KOPT-K1 (cell line): ENCODE results near the gene CLEC4F.

ENCODE experiments used
- H3K27ac ChIP-seq: fragments of 200-600 bp; sonication (generic); 2 replicates; pipeline ENCODE4 v1.5.1; 2016; ENCODE audit warnings: antibody characterized with exemption, mild to moderate bottlenecking, low read depth, low read length; ENCODE audit not compliant: poor library complexity, severe bottlenecking
- H3K36me3 ChIP-seq: fragments of 200-600 bp; sonication (generic); 2 replicates; pipeline ENCODE4 v1.5.1; 2017; ENCODE audit warnings: antibody characterized with exemption, mild to moderate bottlenecking, low read length, moderate library complexity; ENCODE audit not compliant: insufficient read depth
- H3K9me3 ChIP-seq: fragments of 200-600 bp; sonication (generic); 2 replicates; pipeline ENCODE4 v1.5.1; 2017; ENCODE audit warnings: antibody characterized with exemption, low read length, mild to moderate bottlenecking; ENCODE audit not compliant: insufficient read depth, poor library complexity, severe bottlenecking

CLEC4F gene

DNA sequence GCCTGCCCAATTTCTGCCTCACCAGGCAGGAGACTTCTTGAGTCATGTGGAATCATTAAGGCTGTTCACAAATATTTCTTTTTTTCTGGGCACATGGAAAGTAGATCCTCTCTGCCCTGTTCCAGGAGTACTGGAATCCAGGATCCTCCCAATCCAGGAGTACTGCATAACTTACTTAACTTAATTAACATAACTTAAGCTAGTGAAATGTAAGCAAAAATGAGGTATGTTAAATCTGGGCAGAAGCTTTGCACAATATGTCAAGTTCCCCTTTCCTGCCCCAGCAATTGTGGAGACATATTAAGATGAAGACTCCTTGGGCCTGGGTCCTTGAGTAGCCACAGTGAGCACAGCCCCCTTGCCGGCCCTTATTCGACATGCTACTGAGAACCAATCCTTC, 12.0 kb upstream of the CLEC4F start:
- Histone ChIP-seq H3K9me3 (no peaks in the 10 kb centered on the region), H3K36me3 (no peaks in the 10 kb centered on the region), H3K27ac (no peak overlapping the region)

DNA sequence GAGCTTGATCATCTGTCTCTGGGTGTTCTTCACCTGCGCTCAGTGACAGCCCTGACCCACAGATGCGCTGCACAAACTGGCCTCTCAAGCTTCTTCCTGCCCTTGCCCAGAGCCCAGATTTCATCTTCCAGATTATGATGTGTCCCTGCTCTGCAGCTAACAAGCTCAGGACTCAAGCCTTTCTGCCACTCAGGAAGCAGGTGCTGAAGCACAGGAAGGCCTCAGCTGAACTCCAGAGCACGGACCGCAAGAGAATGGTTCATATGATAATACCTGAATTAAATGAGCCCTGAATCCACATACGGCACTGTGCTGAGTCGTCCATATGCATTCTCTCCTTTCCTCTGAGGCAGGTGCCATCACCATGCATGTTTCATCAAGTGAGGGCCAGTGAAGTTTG, 11.5 kb upstream of the CLEC4F start:
- H3K27ac ChIP-seq, result no peak overlapping the region
- H3K36me3 ChIP-seq, result no peaks in the 10 kb centered on the region
- H3K9me3 ChIP-seq, result no peaks in the 10 kb centered on the region

GRCh38 chr2:70830366-70830765, 10.0 kb upstream of the CLEC4F start:
- Histone ChIP-seq H3K27ac (no peak overlapping the region), H3K9me3 (no peaks in the 10 kb centered on the region)

DNA sequence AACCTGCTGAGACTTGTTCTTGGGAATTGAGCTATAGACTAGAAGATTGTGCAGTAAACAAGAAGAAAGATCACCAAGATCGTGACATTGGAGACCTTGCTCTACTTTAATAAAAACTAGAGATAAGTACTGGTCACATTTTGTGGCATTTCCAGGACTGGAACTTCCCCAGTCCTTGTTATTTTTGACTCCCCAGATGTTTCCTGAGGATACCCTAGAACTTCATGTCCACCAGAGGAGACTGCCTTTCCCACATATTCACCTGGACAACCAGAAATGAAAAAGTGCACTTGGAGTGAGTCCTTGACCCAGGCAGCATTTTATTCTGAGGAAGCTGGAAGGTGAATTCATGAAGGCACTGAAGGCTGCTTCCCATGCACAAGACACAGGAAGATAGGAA, 9.5 kb upstream of the CLEC4F start:
- Histone ChIP-seq H3K9me3 (no peaks in the 10 kb centered on the region), H3K27ac (no peak overlapping the region), H3K36me3 (no peaks in the 10 kb centered on the region)

More at GRCh38 chr2:70830366-70830765, 10.0 kb upstream of the CLEC4F start:
- no peaks in the 10 kb centered on the region for H3K36me3 ChIP-seq

DNA sequence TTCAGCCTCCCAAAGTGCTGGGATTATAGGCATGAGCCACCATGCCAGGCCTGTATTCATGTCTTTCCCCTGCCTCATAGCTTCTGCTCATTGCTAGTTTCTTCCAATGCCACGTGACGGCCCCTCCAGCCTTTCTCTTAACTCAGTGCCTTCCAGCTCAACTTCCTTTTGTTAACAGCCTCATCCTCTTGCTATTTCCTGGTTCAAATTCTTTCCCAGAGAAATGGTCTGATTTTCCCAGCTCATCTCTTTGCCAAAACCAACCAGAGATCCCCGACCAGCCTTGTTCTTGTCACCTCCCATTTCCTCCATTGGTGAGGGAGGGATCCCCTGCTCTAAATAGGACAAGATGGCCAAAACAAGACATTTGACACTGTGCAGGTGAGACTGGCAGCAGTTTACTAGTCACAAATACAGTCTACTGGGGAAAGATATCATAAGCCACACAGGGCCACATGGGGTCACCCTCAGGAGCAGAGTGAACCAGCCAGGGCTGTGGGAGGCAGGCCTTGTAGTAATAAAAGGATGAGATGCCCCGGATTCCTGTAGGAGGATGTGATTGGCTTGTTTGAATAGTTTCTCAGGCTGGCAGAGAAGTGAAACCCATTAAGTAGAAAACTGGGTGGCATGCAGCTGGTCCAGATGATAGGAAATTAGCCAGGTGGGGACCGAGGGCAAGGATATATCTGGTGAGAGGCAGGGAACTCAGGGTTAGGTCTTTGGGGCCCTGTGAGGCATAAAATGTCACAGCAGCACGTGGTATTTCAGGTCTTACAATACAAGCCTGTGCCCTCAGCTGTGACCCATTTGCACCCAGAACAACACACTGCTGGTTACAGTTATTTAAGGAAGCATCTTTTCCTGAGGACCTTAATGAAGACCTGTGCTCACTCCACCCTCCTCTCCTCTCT, 8.8 kb upstream of the CLEC4F start:
- Histone ChIP-seq H3K9me3 (no peaks in the 10 kb centered on the region), H3K36me3 (no peaks in the 10 kb centered on the region), H3K27ac (no peak overlapping the region)

GRCh38 chr2:70828115-70828514, 7.7 kb upstream of the CLEC4F start:
- no peak overlapping the region for H3K27ac ChIP-seq
- no peaks in the 10 kb centered on the region for H3K9me3 ChIP-seq
- no peaks in the 10 kb centered on the region for H3K36me3 ChIP-seq

GRCh38 chr2:70827388-70827787, 7.0 kb upstream of the CLEC4F start:
- Histone ChIP-seq H3K27ac (no peak overlapping the region), H3K36me3 (no peaks in the 10 kb centered on the region)

DNA sequence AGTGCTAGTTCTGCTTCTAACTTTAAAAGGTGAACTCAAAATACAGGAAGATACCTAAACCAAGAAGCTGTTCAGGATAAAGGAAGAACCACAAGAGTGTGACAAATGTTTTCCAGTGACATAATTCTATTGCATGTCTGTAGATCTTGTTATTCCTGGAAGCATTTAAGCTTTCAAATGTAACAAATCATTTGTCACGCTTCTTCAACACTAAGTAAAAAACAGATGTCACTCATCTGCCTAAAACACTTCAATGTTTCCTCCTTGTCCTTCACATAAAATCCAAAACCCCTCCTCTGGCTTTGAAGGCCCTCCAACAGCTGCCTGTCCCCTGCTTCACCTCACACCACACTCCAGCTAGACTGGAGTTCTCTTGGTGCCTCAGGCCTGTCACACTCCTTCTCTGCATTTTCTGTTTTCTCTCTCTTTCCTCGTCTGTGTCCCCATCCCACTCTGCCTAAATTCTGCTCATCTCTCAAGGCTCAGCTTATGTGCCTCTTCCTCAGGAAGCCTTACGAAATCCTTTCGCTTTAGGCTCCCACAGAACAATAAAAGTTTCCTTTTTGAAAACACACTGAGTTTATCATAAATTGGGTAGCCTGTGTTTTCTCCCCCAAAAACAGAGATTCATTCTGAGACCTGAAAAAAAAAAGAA, 6.4 kb upstream of the CLEC4F start:
- H3K27ac ChIP-seq, result no peak overlapping the region
- no peaks in the 10 kb centered on the region for H3K36me3 ChIP-seq
- H3K9me3 ChIP-seq, result no peaks in the 10 kb centered on the region

More at GRCh38 chr2:70827388-70827787, 7.0 kb upstream of the CLEC4F start:
- no peaks in the 10 kb centered on the region for H3K9me3 ChIP-seq

- Histone ChIP-seq H3K27ac (no peak overlapping the region), H3K9me3 (no peaks in the 10 kb centered on the region), H3K36me3 (no peaks in the 10 kb centered on the region)
Measured at GRCh38 chr2:70823249-70823648, 2.9 kb upstream of the CLEC4F start.

DNA sequence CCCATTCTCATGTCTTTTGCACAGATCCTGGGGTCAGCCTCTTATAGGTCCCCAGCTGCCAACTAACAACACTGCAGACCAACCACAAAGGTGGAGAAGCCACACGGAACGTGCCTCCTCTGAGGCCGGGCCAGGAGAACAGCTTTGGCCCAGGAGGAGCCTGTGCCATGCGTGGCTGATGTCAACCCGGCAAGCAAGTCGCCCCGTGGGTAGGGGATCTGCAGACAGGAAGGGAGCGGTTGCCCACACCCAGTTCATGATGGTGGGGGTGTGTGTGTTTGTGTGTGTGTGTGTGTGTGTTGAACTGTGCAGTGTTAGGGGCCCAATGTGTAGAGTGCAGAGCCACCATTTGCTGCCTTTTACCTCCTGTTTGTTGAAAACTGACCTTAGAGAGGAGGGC, 2.4 kb upstream of the CLEC4F start:
- Histone ChIP-seq H3K9me3 (no peaks in the 10 kb centered on the region), H3K27ac (no peak overlapping the region), H3K36me3 (no peaks in the 10 kb centered on the region)

GRCh38 chr2:70817284-70817954, 3.0 kb downstream of the CLEC4F start:
- no peaks in the 10 kb centered on the region for H3K9me3 ChIP-seq
- no peaks in the 10 kb centered on the region for H3K36me3 ChIP-seq
- H3K27ac ChIP-seq, result no peak overlapping the region

DNA sequence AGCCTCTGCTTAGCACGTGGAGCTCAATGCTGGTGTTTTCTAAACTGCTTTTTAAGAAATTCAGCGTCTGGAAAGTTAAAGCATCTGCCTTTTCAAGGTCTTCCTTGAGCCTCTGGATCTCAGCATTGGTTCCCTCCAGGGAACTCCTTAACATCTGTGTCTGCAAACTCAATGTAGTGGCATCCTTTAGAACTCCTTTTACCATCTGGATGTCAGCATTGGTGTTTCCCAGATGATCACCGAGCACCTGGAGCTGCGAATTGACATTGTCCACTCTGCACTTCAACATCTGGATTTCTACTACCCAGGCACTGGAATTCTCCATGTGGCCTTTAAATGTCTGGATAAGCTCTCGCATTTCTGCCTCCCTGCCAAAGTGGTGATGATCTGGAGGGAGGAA, 3.7 kb downstream of the CLEC4F start:
- H3K36me3 ChIP-seq, result no peaks in the 10 kb centered on the region
- H3K27ac ChIP-seq, result no peak overlapping the region
- H3K9me3 ChIP-seq, result no peaks in the 10 kb centered on the region

DNA sequence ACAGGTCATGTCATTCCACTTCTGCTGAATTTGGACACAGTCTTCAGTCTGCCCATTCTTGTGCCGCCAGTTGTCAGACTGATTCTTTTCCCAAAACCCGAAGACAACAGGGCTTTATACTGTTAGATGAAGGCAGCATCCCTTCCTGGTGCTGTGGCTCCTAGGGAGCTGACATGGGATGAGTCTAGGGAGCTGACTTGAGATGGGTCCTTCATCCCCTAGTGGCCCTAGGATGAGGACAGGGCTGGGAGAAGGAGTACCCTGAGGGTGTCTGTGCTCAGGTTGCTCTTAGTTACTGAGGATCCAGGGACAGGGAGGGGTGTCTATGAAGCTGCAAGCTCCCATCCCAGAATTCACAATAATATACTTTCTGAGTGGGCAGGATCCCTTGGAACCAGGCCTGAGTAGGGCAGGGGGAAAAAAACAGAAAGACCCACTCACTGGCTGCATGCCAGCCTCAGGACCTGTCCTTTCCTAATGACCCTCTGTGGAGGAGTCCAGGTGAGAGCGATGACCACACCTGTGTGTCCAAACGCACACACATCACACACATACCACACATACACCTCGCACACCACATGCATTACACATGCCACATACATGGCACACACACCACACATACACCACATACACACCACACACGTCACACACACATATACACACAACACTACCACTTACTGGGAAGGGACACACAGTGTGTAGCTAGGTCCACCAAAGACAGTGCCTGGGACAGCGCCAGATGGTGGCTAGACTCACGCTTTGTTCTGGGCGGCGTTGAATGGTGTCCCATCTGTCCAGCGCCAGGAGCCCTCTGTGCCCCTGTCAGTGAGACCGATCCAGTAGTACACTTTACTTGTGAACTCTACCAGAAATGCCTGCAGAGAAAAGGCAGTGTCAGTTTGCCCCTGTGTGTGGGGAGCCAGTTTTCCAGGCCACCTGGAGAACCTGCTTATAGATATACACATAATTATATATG, 11.1 kb downstream of the CLEC4F start:
- Histone ChIP-seq H3K27ac (no peak overlapping the region), H3K9me3 (no peaks in the 10 kb centered on the region), H3K36me3 (no peaks in the 10 kb centered on the region)

- Histone ChIP-seq H3K27ac (no peak overlapping the region), H3K9me3 (no peaks in the 10 kb centered on the region)
Measured at GRCh38 chr2:70807828-70808118, 12.6 kb downstream of the CLEC4F start.

More at GRCh38 chr2:70807828-70808118, 12.6 kb downstream of the CLEC4F start:
- H3K36me3 ChIP-seq, result no peaks in the 10 kb centered on the region
